PC-9 (cell line): ENCODE results near the gene RBFOX2.

Experiments
- EZH2 ChIP-seq: fragments of 200-600 bp; sonication (generic); IDR thresholded peaks from 2 replicates; pipeline ENCODE4 v1.8.0; 2017; ENCODE audit warnings: antibody characterized with exemption, low read depth
- TF ChIP-seq, protein P1 (sequence below): fragments of 200-600 bp; sonication (generic); conservative IDR thresholded peaks from 2 replicates; pipeline ENCODE4 v1.6.1; 2017; ENCODE audit warnings: mixed run types, antibody characterized with exemption, mild to moderate bottlenecking, moderate library complexity

DNA sequence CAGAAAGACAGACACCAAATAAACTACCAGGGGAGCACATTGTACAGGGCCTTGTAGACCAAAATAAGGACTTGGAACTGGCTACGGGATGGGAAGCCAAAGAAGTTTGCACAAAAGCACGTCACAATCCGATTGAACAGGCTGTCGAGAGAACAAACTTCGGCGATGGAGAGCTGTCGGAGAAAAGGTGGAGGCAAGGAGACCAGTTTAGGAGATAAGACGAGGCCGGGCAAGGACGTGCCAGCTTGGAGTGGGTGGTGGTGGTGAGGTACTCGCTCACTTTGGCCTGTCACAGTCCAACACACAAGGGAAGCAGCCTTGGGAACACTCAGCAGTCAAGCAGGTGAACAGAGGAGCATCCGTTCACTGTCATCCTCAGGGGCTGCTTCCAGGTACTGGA is 291.9 kb downstream of the RBFOX2 start:
- TF ChIP-seq, protein P1, sequence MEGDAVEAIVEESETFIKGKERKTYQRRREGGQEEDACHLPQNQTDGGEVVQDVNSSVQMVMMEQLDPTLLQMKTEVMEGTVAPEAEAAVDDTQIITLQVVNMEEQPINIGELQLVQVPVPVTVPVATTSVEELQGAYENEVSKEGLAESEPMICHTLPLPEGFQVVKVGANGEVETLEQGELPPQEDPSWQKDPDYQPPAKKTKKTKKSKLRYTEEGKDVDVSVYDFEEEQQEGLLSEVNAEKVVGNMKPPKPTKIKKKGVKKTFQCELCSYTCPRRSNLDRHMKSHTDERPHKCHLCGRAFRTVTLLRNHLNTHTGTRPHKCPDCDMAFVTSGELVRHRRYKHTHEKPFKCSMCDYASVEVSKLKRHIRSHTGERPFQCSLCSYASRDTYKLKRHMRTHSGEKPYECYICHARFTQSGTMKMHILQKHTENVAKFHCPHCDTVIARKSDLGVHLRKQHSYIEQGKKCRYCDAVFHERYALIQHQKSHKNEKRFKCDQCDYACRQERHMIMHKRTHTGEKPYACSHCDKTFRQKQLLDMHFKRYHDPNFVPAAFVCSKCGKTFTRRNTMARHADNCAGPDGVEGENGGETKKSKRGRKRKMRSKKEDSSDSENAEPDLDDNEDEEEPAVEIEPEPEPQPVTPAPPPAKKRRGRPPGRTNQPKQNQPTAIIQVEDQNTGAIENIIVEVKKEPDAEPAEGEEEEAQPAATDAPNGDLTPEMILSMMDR: no peak
- no peak for TF ChIP-seq EZH2
